PC-9 (cell line): ENCODE data around the gene ACRV1. TPM values are rescaled to one million over a fixed set of nuclear protein-coding genes. Genes with fewer than 3 reads are reported as not detected.

Experiments used
- BruUV-seq: library from RNA; stranded (reverse); fragments of 400-500 nt; replicated peaks from 2 replicates; lab custom pipeline; 2021; lab: Mats Ljungman, UMichigan
- CTCF ChIA-PET: fragments of 300-600 bp; sonication (Branson Sonifier 250); formaldehyde crosslinking; loops from one replicate; lab custom pipeline; 2022; ENCODE audit warnings: antibody characterized with exemption; lab: Charles Lee
- POLR2A ChIA-PET: fragments of 300-600 bp; sonication (Branson Sonifier 250); formaldehyde crosslinking; loops from one replicate; lab custom pipeline; 2022; ENCODE audit warnings: antibody characterized with exemption; ENCODE audit not compliant: unreplicated experiment; lab: Charles Lee
- DNase-seq, 2 experiments: peaks; one replicate each; pipeline versions ENCODE4 v3.0.0 to v3.0.0-alpha.2; 2015 to 2022; ENCODE audit warnings: mixed read lengths in 1 of 2
- H2AFZ ChIP-seq: fragments of 200-600 bp; sonication (generic); 2 replicates; pipeline ENCODE4 v1.8.1; 2017; ENCODE audit warnings: antibody characterized with exemption
- H3F3A ChIP-seq: fragments of 200-600 bp; sonication (generic); 2 replicates; pipeline ENCODE4 v1.8.1; 2017; ENCODE audit warnings: antibody characterized with exemption, mild to moderate bottlenecking, low read depth; ENCODE audit not compliant: insufficient read depth
- H3K27ac ChIP-seq: fragments of 200-600 bp; sonication (generic); 2 replicates; pipeline ENCODE4 v1.6.1; 2016; ENCODE audit warnings: mixed run types
- H3K27me3 ChIP-seq: fragments of 200-600 bp; sonication (generic); 2 replicates; pipeline ENCODE4 v1.6.1; 2016; ENCODE audit warnings: low read depth, mixed run types; ENCODE audit not compliant: insufficient read depth
- H3K36me3 ChIP-seq: fragments of 200-600 bp; sonication (generic); 2 replicates; pipeline ENCODE4 v1.6.1; 2016; ENCODE audit warnings: low read depth, mixed run types
- H3K4me1 ChIP-seq: fragments of 200-600 bp; sonication (generic); replicated peaks from 2 replicates; pipeline ENCODE4 v1.6.1; 2016; ENCODE audit warnings: mixed run types; ENCODE audit not compliant: insufficient read depth
- H3K4me2 ChIP-seq: fragments of 200-600 bp; sonication (generic); 2 replicates; pipeline ENCODE4 v1.6.1; 2017; ENCODE audit warnings: mixed run types
- H3K4me3 ChIP-seq: fragments of 200-600 bp; sonication (generic); 2 replicates; pipeline ENCODE4 v1.6.1; 2016; ENCODE audit warnings: mixed run types
- H3K79me2 ChIP-seq: fragments of 200-600 bp; sonication (generic); 2 replicates; pipeline ENCODE4 v1.6.1; 2017; ENCODE audit warnings: low read depth, mixed run types
- H3K9me2 ChIP-seq: fragments of 200-600 bp; sonication (generic); 2 replicates; pipeline ENCODE4 v1.8.1; 2017; ENCODE audit warnings: mild to moderate bottlenecking; ENCODE audit not compliant: insufficient read depth
- H3K9me3 ChIP-seq: fragments of 200-600 bp; sonication (generic); 2 replicates; pipeline ENCODE4 v1.8.1; 2016; ENCODE audit warnings: low read depth; ENCODE audit not compliant: insufficient read depth
- H4K20me1 ChIP-seq: fragments of 200-600 bp; sonication (generic); 2 replicates; pipeline ENCODE4 v1.8.1; 2017; ENCODE audit not compliant: insufficient read depth
- EZH2 ChIP-seq: fragments of 200-600 bp; sonication (generic); IDR thresholded peaks from 2 replicates; pipeline ENCODE4 v1.8.0; 2017; ENCODE audit warnings: antibody characterized with exemption, low read depth
- intact Hi-C: fragments of 100-400 bp; cut with micrococcal nuclease; formaldehyde crosslinking; loops from one replicate; pipeline ENCODE4 v1.10.0; 2022; ENCODE audit not compliant: unreplicated experiment
- total RNA-seq: library from RNA; stranded (reverse); gene quantifications from 2 replicates; pipeline ENCODE4 v1.2.3, GENCODE V29; 2021
- TF ChIP-seq, protein P1 (sequence below): fragments of 200-600 bp; sonication (generic); conservative IDR thresholded peaks from 2 replicates; pipeline ENCODE4 v1.6.1; 2017; ENCODE audit warnings: mixed run types, antibody characterized with exemption, mild to moderate bottlenecking, moderate library complexity

ACRV1 gene
- total RNA-seq, 1 experiment from 2014 or later: not detected

DNA sequence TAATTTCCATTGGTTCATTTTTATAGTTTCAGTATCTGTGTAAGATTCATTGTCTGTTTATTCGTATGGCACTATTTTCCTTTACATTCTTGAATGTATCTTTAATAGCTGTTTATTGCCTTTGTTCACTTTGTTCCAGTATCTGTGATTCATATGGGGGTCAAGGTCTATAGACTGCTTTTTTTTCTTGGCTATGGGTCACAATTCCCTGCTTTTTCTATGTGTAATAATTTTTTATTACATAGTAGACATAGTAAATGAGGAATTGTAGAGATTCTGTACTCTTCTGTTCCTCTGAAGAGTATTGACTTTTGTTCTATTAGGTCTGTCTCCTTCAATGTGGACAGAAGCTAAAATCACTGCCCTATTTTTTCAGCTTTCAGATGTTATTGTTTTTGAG lies 10.5 kb downstream of the ACRV1 start:
- Histone ChIP-seq H3K36me3 (peaks cover 6% of the 10 kb centered on the region; the same call in 1 of the 2 replicates), H2AFZ (no peak overlapping the region), H3K79me2 (no peaks in the 10 kb centered on the region), H3K9me3 (peaks cover 2% of the 10 kb centered on the region; the same call in 1 of the 2 replicates), H3K4me3 (no peak overlapping the region), H3K27ac (no peak overlapping the region), H3K9me2 (no peaks in the 10 kb centered on the region), H3K27me3 (no peaks in the 10 kb centered on the region), H3K4me2 (no peak overlapping the region), H3K4me1 (no peaks in the 10 kb centered on the region), H3F3A (no peaks in the 10 kb centered on the region), H4K20me1 (no peaks in the 10 kb centered on the region)
- ChIA-PET CTCF (no interaction called here), POLR2A (no interaction called here)
- intact Hi-C loops: no loop called here
- TF ChIP-seq, protein P1, sequence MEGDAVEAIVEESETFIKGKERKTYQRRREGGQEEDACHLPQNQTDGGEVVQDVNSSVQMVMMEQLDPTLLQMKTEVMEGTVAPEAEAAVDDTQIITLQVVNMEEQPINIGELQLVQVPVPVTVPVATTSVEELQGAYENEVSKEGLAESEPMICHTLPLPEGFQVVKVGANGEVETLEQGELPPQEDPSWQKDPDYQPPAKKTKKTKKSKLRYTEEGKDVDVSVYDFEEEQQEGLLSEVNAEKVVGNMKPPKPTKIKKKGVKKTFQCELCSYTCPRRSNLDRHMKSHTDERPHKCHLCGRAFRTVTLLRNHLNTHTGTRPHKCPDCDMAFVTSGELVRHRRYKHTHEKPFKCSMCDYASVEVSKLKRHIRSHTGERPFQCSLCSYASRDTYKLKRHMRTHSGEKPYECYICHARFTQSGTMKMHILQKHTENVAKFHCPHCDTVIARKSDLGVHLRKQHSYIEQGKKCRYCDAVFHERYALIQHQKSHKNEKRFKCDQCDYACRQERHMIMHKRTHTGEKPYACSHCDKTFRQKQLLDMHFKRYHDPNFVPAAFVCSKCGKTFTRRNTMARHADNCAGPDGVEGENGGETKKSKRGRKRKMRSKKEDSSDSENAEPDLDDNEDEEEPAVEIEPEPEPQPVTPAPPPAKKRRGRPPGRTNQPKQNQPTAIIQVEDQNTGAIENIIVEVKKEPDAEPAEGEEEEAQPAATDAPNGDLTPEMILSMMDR: no peak
- TF ChIP-seq EZH2: no peak
- BruUV-seq: no TSS peak
- no peak for DNase-seq

- POLR2A ChIA-PET: no interaction called here
These were observed 13.5 kb downstream of the ACRV1 start for GRCh38 chr11:125667151-125667550.

GRCh38 chr11:125663910-125664309 lies 16.7 kb downstream of the ACRV1 start:
- DNase-seq: no peak
- POLR2A ChIA-PET: no interaction called here

More at GRCh38 chr11:125667151-125667550, 13.5 kb downstream of the ACRV1 start:
- Histone ChIP-seq H3K9me2 (no peaks in the 10 kb centered on the region), H4K20me1 (no peaks in the 10 kb centered on the region), H3K4me2 (no peak overlapping the region), H3K27ac (no peak overlapping the region), H2AFZ (no peak overlapping the region), H3K9me3 (peaks cover 2% of the 10 kb centered on the region; the same call in 1 of the 2 replicates), H3F3A (peaks cover 5% of the 10 kb centered on the region; the same call in 1 of the 2 replicates), H3K79me2 (no peaks in the 10 kb centered on the region), H3K36me3 (peaks cover 6% of the 10 kb centered on the region; the same call in 1 of the 2 replicates), H3K4me3 (no peak overlapping the region), H3K27me3 (no peaks in the 10 kb centered on the region), H3K4me1 (no peaks in the 10 kb centered on the region)
- no TSS peak for BruUV-seq
- intact Hi-C loops: no loop called here
- TF ChIP-seq, protein P1: no peak
- TF ChIP-seq EZH2: no peak
- DNase-seq: no peak
- CTCF ChIA-PET: no interaction called here

More at GRCh38 chr11:125663910-125664309, 16.7 kb downstream of the ACRV1 start:
- BruUV-seq: no TSS peak
- no peaks in the 10 kb centered on the region for H3K27me3 ChIP-seq
- H3K4me1 ChIP-seq: no peaks in the 10 kb centered on the region
- H2AFZ ChIP-seq: no peak overlapping the region
- no peaks in the 10 kb centered on the region for H3K79me2 ChIP-seq
- intact Hi-C loops: no loop called here
- peaks cover 2% of the 10 kb centered on the region; the same call in 1 of the 2 replicates for H3K9me3 ChIP-seq
- no peaks in the 10 kb centered on the region for H4K20me1 ChIP-seq
- no peak overlapping the region for H3K4me3 ChIP-seq
- H3K36me3 ChIP-seq: peaks cover 6% of the 10 kb centered on the region; the same call in 1 of the 2 replicates
- no peaks in the 10 kb centered on the region for H3K9me2 ChIP-seq
- H3F3A ChIP-seq: peaks cover 5% of the 10 kb centered on the region; the same call in 1 of the 2 replicates
- CTCF ChIA-PET: no interaction called here
- TF ChIP-seq, protein P1: no peak
- TF ChIP-seq EZH2: no peak
- H3K4me2 ChIP-seq: no peak overlapping the region
- H3K27ac ChIP-seq: no peak overlapping the region
